ENCODE results near the gene AFF1.

AFF1 gene

GRCh38 chr4:87092389-87093141 lies 157.8 kb downstream of the AFF1 start:
- peak in 1 of 2 experiments; percentile 48 for DNase-seq

- peak; percentile 17 to 63 for DNase-seq
Observed at GRCh38 chr4:87093443-87094123, 158.8 kb downstream of the AFF1 start.

DNA sequence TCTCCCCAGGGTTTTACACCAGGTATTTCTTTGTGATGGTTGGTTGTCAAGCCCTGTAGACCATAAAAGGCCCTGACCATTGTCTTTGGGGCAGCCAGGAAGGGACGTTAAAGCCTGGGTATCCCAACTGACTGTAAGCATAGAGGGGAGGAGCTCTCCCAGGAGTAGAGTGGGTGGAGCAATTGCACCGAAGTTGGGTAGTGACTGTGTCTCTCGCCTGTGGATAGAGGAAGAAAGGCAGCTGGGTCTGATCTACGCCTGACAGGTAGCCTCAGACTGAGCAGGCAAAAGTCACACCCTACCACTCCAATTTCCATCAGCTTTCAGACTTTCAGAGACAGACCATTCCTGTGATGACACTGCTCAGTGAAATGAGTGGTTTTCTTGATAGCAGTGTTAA lies 162.3 kb downstream of the AFF1 start:
- no peak for DNase-seq

GRCh38 chr4:87100168-87100567 lies 165.4 kb downstream of the AFF1 start:
- DNase-seq = no peak

- DNase-seq = no peak
Observed at GRCh38 chr4:87101543-87102199, 166.9 kb downstream of the AFF1 start.

- no peak for DNase-seq
Observed at GRCh38 chr4:87103086-87103485, 168.3 kb downstream of the AFF1 start.

DNA sequence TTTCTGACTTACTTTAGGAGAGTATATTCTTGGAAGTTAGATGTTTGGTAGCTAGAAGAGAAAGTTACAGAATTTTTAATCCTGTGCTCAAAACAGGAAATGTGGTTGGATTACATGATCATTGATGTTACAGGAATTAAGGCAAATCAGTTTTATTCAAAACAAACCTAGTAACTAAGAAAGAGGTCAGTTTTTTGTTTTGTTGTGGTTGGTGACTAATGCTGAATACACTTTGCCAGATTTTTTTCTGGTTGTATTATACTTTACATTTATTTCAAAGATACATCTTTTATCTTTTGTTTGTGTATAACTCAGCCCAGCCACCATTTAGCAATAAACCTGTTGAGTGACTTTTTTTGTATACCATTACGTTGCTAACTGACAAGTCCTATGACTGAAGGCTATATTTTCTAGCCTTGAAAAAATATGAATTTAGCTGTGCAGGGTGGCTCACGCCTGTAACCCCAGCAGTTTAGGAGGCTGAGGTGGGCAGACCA lies 168.9 kb downstream of the AFF1 start:
- no peak for DNase-seq

DNA sequence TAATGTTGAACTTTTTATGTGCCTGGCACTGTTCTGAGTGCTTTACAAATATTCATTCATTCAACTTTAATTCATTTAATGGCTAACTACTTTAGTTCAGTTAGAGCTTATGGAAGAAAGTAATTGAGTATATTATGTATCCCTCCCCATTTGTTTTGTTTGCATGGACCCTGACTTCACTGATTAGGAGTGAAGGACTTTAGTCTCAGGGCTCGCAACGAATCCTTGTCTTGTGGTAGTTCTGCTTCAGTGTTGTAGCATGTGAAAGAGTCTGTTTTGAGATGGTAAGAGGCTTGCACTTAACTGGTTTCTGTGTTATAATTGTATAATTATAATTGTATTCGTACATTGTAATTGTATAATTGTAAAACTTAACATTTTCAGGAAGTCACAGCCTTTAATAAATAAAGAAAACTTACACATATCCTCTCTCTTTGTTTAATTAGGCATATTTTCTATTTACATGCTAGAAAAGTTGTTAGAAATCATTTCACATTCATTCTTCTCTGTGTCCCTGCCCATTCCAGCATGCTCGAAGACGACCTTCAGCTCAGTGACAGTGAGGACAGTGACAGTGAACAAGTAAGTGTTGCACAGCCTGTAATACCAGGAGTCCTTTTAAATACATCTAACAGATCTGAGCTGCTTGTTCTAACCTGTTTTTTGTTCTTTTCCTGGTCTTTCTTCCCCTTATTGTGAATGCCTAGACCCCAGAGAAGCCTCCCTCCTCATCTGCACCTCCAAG lies 170.5 kb downstream of the AFF1 start:
- DNase-seq = no peak

DNA sequence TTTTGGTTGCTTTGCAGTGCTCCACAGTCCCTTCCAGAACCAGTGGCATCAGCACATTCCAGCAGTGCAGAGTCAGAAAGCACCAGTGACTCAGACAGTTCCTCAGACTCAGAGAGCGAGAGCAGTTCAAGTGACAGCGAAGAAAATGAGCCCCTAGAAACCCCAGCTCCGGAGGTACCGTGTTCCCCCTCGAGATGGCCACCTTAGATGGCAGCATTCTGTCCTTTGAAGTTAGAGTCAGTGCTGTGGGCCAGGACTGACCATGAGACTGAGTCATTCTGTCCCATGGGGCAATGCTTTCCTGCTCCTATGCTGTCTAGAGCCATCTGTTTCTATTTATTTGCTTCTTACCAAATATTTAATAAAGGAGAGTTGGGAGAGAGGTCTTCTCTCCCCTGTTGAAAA lies 173.3 kb downstream of the AFF1 start:
- no peak for DNase-seq

- DNase-seq = no peak
Observed at GRCh38 chr4:87109121-87109520, 174.3 kb downstream of the AFF1 start.

- DNase-seq = no peak
Observed at GRCh38 chr4:87109945-87110344, 175.1 kb downstream of the AFF1 start.

DNA sequence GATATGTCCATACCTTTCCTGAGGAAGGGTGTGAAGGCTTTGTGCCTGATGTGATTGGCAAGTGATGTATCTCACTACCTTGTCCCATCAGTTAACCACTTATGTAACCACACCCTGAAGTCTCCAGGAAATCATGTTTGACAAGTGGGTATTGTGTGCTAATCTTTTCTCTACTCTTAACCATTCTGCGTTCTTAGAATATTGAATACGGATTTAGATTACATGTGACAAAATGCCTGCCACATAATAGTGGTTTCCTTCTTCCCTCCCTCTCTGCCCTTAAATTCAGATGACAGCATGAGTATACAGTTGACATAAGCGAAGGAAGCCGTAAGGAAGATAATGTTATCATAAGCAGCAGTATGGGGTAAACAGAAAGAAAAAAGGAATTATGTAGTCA lies 177.3 kb downstream of the AFF1 start:
- no peak for DNase-seq

- no peak for DNase-seq
Observed at GRCh38 chr4:87114245-87115062, 179.6 kb downstream of the AFF1 start.

- DNase-seq = no peak
Observed at GRCh38 chr4:87116231-87116630, 181.4 kb downstream of the AFF1 start.

DNA sequence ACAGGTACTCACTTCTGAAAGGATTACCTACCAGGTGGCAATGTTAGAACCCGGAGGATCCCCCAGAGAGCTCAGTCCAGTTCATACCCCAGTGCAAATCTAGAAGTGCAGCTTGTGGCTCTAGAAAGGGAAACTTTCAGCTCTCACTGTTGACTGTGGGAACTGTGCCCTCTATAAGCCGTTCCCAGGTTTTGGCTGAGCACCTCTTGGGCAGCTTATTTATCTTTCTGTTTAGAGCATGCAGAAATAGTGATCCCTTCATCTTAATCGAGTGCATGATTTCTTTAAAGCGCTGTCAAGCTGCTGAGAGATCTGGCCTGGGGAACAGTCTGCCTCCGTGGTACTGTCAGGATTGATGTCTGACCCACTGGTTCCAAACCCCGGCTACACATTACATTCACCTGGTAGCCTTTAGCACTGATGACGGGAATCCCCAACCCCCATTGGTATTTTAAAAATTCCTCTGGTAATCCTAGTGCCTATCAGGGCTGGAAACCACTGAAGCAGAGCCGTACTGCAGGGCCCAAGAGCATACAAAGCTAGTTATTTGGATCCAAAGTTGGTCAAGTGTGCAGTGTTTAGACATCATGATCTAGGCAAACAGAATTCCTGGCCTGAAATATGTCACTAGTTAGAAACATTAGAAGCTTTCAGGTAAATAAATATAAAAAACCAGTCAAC lies 182.4 kb downstream of the AFF1 start:
- DNase-seq = no peak

- no peak for DNase-seq
Observed at GRCh38 chr4:87117732-87118075, 182.9 kb downstream of the AFF1 start.

GRCh38 chr4:87118421-87118820 lies 183.6 kb downstream of the AFF1 start:
- DNase-seq = no peak

DNA sequence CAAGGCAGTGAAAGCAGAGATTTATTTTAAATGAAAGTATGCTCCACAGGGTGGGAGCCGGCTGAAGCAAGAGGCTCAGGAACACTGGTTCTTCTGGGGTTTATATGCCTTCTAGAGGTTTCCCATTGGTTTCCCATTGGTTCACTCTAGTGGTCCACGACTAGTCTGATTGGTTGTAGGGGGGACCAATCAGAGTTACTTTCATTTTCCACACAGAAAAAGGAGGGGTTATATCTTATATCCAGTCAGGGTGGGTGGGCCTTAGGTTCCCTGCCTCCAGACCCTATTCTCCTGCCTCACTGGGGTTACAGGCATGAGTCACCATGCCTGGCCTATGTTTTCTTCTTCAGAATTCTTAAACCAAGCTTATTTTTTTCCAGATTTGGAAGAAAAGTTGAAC lies 184.0 kb downstream of the AFF1 start:
- no peak for DNase-seq

- DNase-seq = no peak
Observed at GRCh38 chr4:87120010-87120409, 185.2 kb downstream of the AFF1 start.

- no peak for DNase-seq
Observed at GRCh38 chr4:87120411-87121162, 185.8 kb downstream of the AFF1 start.
